Pancreas (tissue), 10 donors: ENCODE measurements around the gene POLR1E. TPM values are rescaled to one million over a fixed set of nuclear protein-coding genes. Genes with fewer than 3 reads are reported as not detected.
A peak's percentile ranks its signal among the peaks of the same experiment; 100 is the strongest.
"Not testable (repeated sequence)": the region's sequence is repeated elsewhere in the genome, so short reads cannot be mapped to it uniquely, and the experiment has no call there.

ENCODE experiments used
- ATAC-seq, 4 donors: fragments of 200-7000 bp; cut with Tn5 transposase; one replicate each; pipeline versions ENCODE4 v1.8.0 to v1.9.1; 2020; ENCODE audit warnings: mild to moderate bottlenecking in 4 of 4, moderate library complexity in 4 of 4
- DNase-seq, 6 donors: peaks; one replicate each; pipeline ENCODE4 v3.0.0-alpha.2; 2020
- FAIRE-seq: peaks from 2 replicates; lab custom pipeline; 2012; peaks lifted over from hg19 to GRCh38; lab: Jason Lieb, UNC
- H3K27ac ChIP-seq, 4 donors: fragments of 200-600 bp; sonication (generic); 1 replicate in 3 of 4; 2 replicates in 1 of 4; pipeline versions ENCODE4 v1.5.0 to v1.8.0; 2020
- H3K27me3 ChIP-seq, 4 donors: fragments of 200-600 bp; one replicate each; pipeline ENCODE4 v1.8.0; 2021
- H3K36me3 ChIP-seq, 3 donors: fragments of 200-600 bp; sonication (generic) in 1 of 3; one replicate each; pipeline versions ENCODE4 v1.5.0 to v1.8.0; 2020 to 2021
- H3K4me1 ChIP-seq, 3 donors: fragments of 200-600 bp; one replicate each; pipeline ENCODE4 v1.8.0; 2021
- H3K4me3 ChIP-seq, 4 donors: fragments of 200-600 bp; sonication (generic) in 2 of 4; one replicate each; pipeline versions ENCODE4 v1.5.0 to v1.8.0; 2020 to 2021
- H3K9me3 ChIP-seq, 4 donors: fragments of 200-600 bp; one replicate each; pipeline ENCODE4 v1.8.0; 2021
- WGBS, 2 donors: extraction: QIAGEN DNeasy Blood & Tissue Kit; methylation state at CpG; one replicate each; pipeline ENCODE4 v1.1.7; 2013; 5-methylcytosine and 5-hydroxymethylcytosine counted together
- intact Hi-C, 3 donors: fragments of 100-400 bp; cut with DNase I; formaldehyde crosslinking; loops; one replicate each; pipeline versions ENCODE4 v1.11.1 to v1.14.2; 2022
- polyA plus RNA-seq, 2 donors: library from polyadenylated mRNA; stranded (reverse); fragments of 200-250 nt; gene quantifications; one replicate each; pipeline ENCODE4 v1.2.3, GENCODE V29; 2013
- total RNA-seq, 6 donors: library from RNA; stranded (reverse); fragmentation: NEBNext Ultra II Directional in 4 of 6; extraction: Animal tissue kit (Norgen Biotek cat#: 25700) in 4 of 6; gene quantifications; one replicate each; pipeline versions ENCODE4 v1.2.1 to v1.2.4, GENCODE V29; 2021 to 2023
- TF ChIP-seq, protein P1 (sequence below), 4 donors: fragments of 200-600 bp; sonication (generic) in 3 of 4; IDR thresholded peaks; one replicate each; pipeline versions ENCODE4 v1.5.0 to v1.8.0; 2021; ENCODE audit warnings: antibody characterized with exemption in 4 of 4
- donor health status: healthy with polysubstance abuse.
- donor health status: DM: no; HTN: no; CAD: no; lungs with moderate emphysema.
- donor health status: DM: no; HTN: no; CAD: no.
- donor health status: control.
- donor health status: control.
- donor health status: Bipolar disorder and iron deficiency.
- donor health status: DM: yes; HTN: yes; CAD: no.
- donor health status: DM: no; HTN: no; CAD: no.
- donor health status: DM: no; HTN: no; CAD: no.
- donor health status: DM: yes; HTN: yes; CAD: no.

The POLR1E gene
- total and polyA plus RNA-seq, 8 donors: 11.9 to 30.1 (median 17.1) TPM

GRCh38 chr9:37474438-37474837 lies 11.3 kb upstream of the POLR1E start:
- ATAC-seq (no peak), DNase-seq (no peak), FAIRE-seq (no peak)
- Histone ChIP-seq H3K36me3 (no peaks in the 10 kb centered on the region), H3K27ac (no peak overlapping the region), H3K27me3 (no peaks in the 10 kb centered on the region), H3K4me3 (no peak overlapping the region), H3K4me1 (peaks cover 0 to 5% (median 0%) of the 10 kb centered on the region in 3 donors), H3K9me3 (no peaks in the 10 kb centered on the region)
- intact Hi-C loops: no loop called here
- TF ChIP-seq, protein P1, sequence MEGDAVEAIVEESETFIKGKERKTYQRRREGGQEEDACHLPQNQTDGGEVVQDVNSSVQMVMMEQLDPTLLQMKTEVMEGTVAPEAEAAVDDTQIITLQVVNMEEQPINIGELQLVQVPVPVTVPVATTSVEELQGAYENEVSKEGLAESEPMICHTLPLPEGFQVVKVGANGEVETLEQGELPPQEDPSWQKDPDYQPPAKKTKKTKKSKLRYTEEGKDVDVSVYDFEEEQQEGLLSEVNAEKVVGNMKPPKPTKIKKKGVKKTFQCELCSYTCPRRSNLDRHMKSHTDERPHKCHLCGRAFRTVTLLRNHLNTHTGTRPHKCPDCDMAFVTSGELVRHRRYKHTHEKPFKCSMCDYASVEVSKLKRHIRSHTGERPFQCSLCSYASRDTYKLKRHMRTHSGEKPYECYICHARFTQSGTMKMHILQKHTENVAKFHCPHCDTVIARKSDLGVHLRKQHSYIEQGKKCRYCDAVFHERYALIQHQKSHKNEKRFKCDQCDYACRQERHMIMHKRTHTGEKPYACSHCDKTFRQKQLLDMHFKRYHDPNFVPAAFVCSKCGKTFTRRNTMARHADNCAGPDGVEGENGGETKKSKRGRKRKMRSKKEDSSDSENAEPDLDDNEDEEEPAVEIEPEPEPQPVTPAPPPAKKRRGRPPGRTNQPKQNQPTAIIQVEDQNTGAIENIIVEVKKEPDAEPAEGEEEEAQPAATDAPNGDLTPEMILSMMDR (IDR thresholded peaks at IDR 0.05): no peak
- 80 to 91% methylated on average over 3 of the region's 3 CpGs for WGBS, 2 donors

DNA sequence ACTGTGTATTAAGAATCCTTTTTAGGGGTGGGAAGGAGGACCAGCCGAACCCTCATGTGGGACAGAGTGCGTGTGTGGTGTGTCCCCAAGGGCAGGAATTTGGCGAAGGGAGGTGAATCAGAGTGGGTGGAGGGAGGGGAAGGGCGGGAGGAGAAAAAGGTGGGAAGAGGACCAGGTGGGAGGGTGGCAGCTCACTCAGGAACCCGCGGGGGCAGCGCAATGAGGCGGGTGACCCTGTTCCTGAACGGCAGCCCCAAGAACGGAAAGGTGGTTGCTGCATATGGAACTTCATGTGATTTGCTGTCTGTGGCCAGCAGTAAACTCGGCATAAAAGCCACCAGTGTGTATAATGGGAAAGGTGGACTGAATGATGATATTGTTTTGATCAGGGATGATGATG lies 8.8 kb upstream of the POLR1E start:
- intact Hi-C loops: no loop called here
- no peak for DNase-seq

DNA sequence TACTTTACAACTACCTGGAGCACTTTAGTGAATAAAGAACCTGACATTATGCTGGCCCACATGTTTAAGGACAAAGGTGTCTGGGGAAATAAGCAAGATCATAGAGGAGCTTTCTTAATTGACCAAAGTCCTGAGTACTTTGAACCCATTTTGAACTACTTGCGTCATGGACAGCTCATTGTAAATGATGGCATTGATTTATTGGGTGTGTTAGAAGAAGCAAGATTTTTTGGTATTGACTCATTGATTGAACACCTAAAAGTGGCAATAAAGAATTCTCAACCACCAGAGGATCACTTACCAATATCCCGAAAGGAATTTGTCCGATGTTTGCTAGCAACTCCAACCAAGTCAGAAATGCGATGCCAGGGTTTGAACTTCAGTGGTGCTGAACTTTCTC lies 8.3 kb upstream of the POLR1E start:
- DNase-seq, H3K27ac ChIP-seq, H3K4me1 ChIP-seq, H3K4me3 ChIP-seq, ATAC-seq, FAIRE-seq, H3K9me3 ChIP-seq, intact Hi-C loops, H3K36me3 ChIP-seq, H3K27me3 ChIP-seq: not testable (repeated sequence)
- 76 to 83% methylated on average over 4 of the region's 4 CpGs for WGBS, 2 donors

More for the DNA sequence above, 8.8 kb upstream of the POLR1E start:
- no peaks in the 10 kb centered on the region for H3K36me3 ChIP-seq
- TF ChIP-seq, protein P1 (IDR thresholded peaks at IDR 0.05): no peak
- no peak overlapping the region for H3K4me3 ChIP-seq
- peaks cover 0 to 5% (median 0%) of the 10 kb centered on the region in 3 donors for H3K4me1 ChIP-seq
- no peak overlapping the region for H3K27ac ChIP-seq
- WGBS, 2 donors: 29 to 47% methylated on average over 11 of the region's 11 CpGs
- ATAC-seq (no peak), FAIRE-seq (no peak)
- H3K9me3 ChIP-seq: no peaks in the 10 kb centered on the region
- H3K27me3 ChIP-seq: no peaks in the 10 kb centered on the region

DNA sequence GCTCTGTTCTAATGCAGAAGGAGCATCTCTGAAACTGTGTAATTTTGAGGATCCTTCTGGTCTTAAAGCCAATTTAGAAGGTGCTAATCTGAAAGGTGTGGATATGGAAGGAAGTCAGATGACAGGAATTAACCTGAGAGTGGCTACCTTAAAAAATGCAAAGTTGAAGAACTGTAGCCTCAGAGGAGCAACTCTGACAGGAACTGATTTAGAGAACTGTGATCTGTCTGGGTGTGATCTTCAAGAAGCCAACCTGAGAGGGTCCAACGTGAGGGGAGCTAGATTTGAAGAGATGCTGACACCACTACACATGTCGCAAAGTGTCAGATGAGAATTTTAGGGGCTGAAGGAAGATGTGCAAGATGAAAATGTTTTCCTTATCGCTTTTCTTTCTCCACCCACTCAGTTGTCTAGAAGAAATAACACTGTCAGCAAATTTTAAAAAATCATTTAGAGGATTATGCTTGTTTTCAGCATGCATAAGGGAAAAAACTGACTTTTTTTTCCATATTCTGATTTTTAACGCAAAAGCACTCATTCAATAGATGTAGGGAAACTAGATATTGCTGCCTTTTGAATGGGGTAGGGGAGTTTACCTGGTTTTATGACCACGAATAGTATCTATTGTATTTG lies 7.6 kb upstream of the POLR1E start:
- ATAC-seq, FAIRE-seq, H3K27me3 ChIP-seq, intact Hi-C loops, H3K36me3 ChIP-seq, H3K4me3 ChIP-seq, H3K27ac ChIP-seq, H3K4me1 ChIP-seq, DNase-seq, H3K9me3 ChIP-seq: not testable (repeated sequence)
- 63 to 69% methylated on average over 5 of the region's 5 CpGs for WGBS, 2 donors

- H3K27ac ChIP-seq: no peak overlapping the region
- no peak overlapping the region for H3K4me3 ChIP-seq
- TF ChIP-seq, protein P1 (IDR thresholded peaks at IDR 0.05): no peak
- peaks cover 3 to 4% (median 3%) of the 10 kb centered on the region in 3 donors for H3K4me1 ChIP-seq
- no peaks in the 10 kb centered on the region for H3K36me3 ChIP-seq
- WGBS, 2 donors: 71 to 85% methylated on average over 3 of the region's 3 CpGs
- intact Hi-C loops: loop anchor here in 1 of 3 donors (10.0 kb wide), 2 partner anchors 114 to 274 kb away; partner anchors contain the start of genes TOMM5 and TRMT10B
- DNase-seq: no peak
- no peaks in the 10 kb centered on the region for H3K27me3 ChIP-seq
- FAIRE-seq: no peak
- H3K9me3 ChIP-seq: no peaks in the 10 kb centered on the region
- ATAC-seq: no peak
Measured at GRCh38 chr9:37480759-37481158, 5.0 kb upstream of the POLR1E start.

DNA sequence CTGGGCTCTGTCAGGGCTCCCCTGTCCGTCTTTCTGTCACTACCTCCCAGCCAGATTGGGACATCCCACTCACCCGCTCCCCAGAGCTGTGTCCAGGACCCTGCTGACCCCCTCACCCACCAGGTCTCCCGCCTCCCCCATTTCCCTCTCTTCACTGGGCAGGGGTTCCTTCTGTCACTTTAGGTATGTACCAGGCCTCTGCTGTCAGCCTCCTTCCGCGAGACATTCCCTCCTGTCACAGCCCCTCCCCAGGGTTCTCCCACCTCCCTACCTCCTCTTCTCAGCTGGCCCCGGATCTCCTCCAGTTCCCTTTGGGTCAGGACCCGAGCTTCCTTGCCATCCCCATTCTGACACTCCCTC lies 488 bp downstream of the POLR1E start:
- peaks cover 0 to 14% (median 0%) of the 10 kb centered on the region in 3 donors for H3K36me3 ChIP-seq
- ATAC-seq (peak in 1 of 4 donors; percentile 0), DNase-seq (no peak), FAIRE-seq (no peak)
- H3K27me3 ChIP-seq: no peaks in the 10 kb centered on the region
- TF ChIP-seq, protein P1 (IDR thresholded peaks at IDR 0.05): no peak
- H3K9me3 ChIP-seq: no peaks in the 10 kb centered on the region
- peak overlapping the region in 1 of 4 donors; percentile 55 for H3K27ac ChIP-seq
- peaks cover 13 to 19% (median 16%) of the 10 kb centered on the region in 3 donors for H3K4me1 ChIP-seq
- 0 to 2% methylated on average over 7 of the region's 7 CpGs for WGBS, 2 donors
- intact Hi-C loops: loop anchor here in 1 of 3 donors (10.0 kb wide), 2 partner anchors 109 to 269 kb away; partner anchors contain the start of genes TOMM5 and TRMT10B
- H3K4me3 ChIP-seq: peak overlapping the region; percentile 56 to 91 (median 72)
